K562 (cell line): ENCODE measurements around the gene BICD1. TPM values are rescaled to one million over a fixed set of nuclear protein-coding genes. Genes with fewer than 3 reads are reported as not detected.

Experiments used
- ATAC-seq: fragments of 200-7000 bp; cut with Tn5 transposase; 3 replicates; pipeline ENCODE4 v1.9.1; 2020; ENCODE audit warnings: moderate library complexity
- BruUV-seq: library from RNA; stranded (reverse); fragments of 400-500 nt; replicated peaks from 2 replicates; lab custom pipeline; 2021; lab: Mats Ljungman, UMichigan
- CTCF ChIA-PET: fragments of 300-600 bp; formaldehyde crosslinking; extraction: SDS; loops from one replicate; lab custom pipeline; 2021; ENCODE audit warnings: low intra/inter-chr PET ratio; lab: Yijun Ruan, JAX
- POLR2A ChIA-PET: fragments of 300-600, 350-650 bp; sonication (Branson Sonifier 250); formaldehyde crosslinking; extraction: SDS; loops from one replicate; lab custom pipeline; 2021; ENCODE audit warnings: antibody characterized with exemption, inconsistent platforms; lab: Yijun Ruan, JAX
- DNase-seq, 4 experiments: peaks; one replicate each; pipeline versions ENCODE4 v3.0.0 to v3.0.0-alpha.2; 2011 to 2018; ENCODE audit warnings: low spot score in 3 of 4, mixed read lengths in 3 of 4; ENCODE audit errors: extremely low read depth in 1 of 4
- FAIRE-seq: peaks from 2 replicates; lab custom pipeline; 2011; peaks lifted over from hg19 to GRCh38; lab: Jason Lieb, UNC
- H2AFZ ChIP-seq: 2 replicates; pipeline ENCODE4 v1.6.0; 2011; ENCODE audit warnings: low read depth, low read length, control low read depth, inconsistent platforms
- H3K27ac ChIP-seq: fragments of 200-600 bp; 3 replicates; pipeline ENCODE4 v1.8.0; 2011; ENCODE audit warnings: low read depth, mild to moderate bottlenecking, control low read depth, inconsistent platforms, low read length, moderate library complexity, mixed read lengths; ENCODE audit errors: extremely low read depth
- H3K27me3 ChIP-seq, 2 experiments: fragments of 300-600 bp in 1 of 2; 2 replicates in 1 of 2; 3 replicates in 1 of 2; pipeline versions ENCODE4 v1.6.0 to v1.8.0; 2011; ENCODE audit warnings: inconsistent platforms in 2 of 2, low read length in 2 of 2, mild to moderate bottlenecking in 1 of 2, mixed read lengths in 1 of 2, moderate library complexity in 1 of 2; ENCODE audit not compliant: control insufficient read depth in 2 of 2, insufficient read depth in 2 of 2
- H3K36me3 ChIP-seq: fragments of 300-600 bp; 3 replicates; pipeline ENCODE4 v1.8.0; 2011; ENCODE audit warnings: mild to moderate bottlenecking, low read length, inconsistent platforms; ENCODE audit not compliant: control insufficient read depth, insufficient read depth
- H3K4me1 ChIP-seq, 2 experiments: fragments of 200-600 bp in 1 of 2; replicated peaks in 1 of 2; 2 replicates in 1 of 2; 3 replicates in 1 of 2; pipeline versions ENCODE4 v1.5.1 to v1.8.0; 2011; ENCODE audit warnings: inconsistent platforms in 2 of 2, low read length in 2 of 2, mild to moderate bottlenecking in 1 of 2, mixed read lengths in 1 of 2, moderate library complexity in 1 of 2; ENCODE audit not compliant: control insufficient read depth in 2 of 2, insufficient read depth in 2 of 2
- H3K4me2 ChIP-seq: 2 replicates; pipeline ENCODE4 v1.6.1; 2011; ENCODE audit warnings: low read length, control low read depth, inconsistent platforms, mixed read lengths; ENCODE audit not compliant: insufficient read depth
- H3K4me3 ChIP-seq: fragments of 200-600 bp; sonication (generic), shearing (Covaris generic); 2 replicates; pipeline ENCODE4 v1.5.1; 2016; ENCODE audit warnings: control low read depth, inconsistent platforms
- H3K79me2 ChIP-seq: fragments of 200-600 bp; 3 replicates; pipeline ENCODE4 v1.8.0; 2011; ENCODE audit warnings: low read length, inconsistent platforms; ENCODE audit not compliant: control insufficient read depth, insufficient read depth
- H3K9ac ChIP-seq, 2 experiments: 2 replicates each; pipeline versions ENCODE4 v1.6.0 to v1.6.1; 2011; ENCODE audit warnings: low read depth in 2 of 2, low read length in 2 of 2, control low read depth in 1 of 2, inconsistent platforms in 1 of 2, mild to moderate bottlenecking in 1 of 2, mixed read lengths in 1 of 2; ENCODE audit not compliant: insufficient read depth in 1 of 2
- H3K9me1 ChIP-seq: one replicate; pipeline ENCODE4 v1.6.0; 2011; ENCODE audit warnings: inconsistent platforms, mild to moderate bottlenecking, low read length, moderate library complexity; ENCODE audit not compliant: control insufficient read depth, insufficient read depth
- H3K9me3 ChIP-seq: replicated peaks from 2 replicates; pipeline ENCODE4 v1.5.1; 2011; ENCODE audit warnings: low read depth, low read length, inconsistent platforms; ENCODE audit not compliant: control insufficient read depth, insufficient read depth
- H4K20me1 ChIP-seq: replicated peaks from 2 replicates; pipeline ENCODE4 v1.6.1; 2011; ENCODE audit warnings: low read length, inconsistent platforms, mixed read lengths; ENCODE audit not compliant: control insufficient read depth, insufficient read depth
- EP300 ChIP-seq: IDR thresholded peaks from 2 replicates; pipeline ENCODE4 v1.6.1; 2012; ENCODE audit warnings: low read length, improper control_type of control experiment
- NFE2L1 ChIP-seq: fragments of 450-650 bp; IDR thresholded peaks from 2 replicates; pipeline ENCODE4 v1.6.1; 2016; ENCODE audit warnings: missing genetic modification characterization, low read depth, mild to moderate bottlenecking, missing compliant biosample characterization, moderate library complexity, borderline replicate concordance
- RAD51 ChIP-seq: fragments of 450-650 bp; IDR thresholded peaks from 2 replicates; pipeline ENCODE4 v1.7.1; 2016; ENCODE audit warnings: low read depth, mild to moderate bottlenecking, borderline replicate concordance
- RBM22 ChIP-seq: fragments of 200-400 bp; formaldehyde crosslinking; IDR thresholded peaks from 2 replicates; pipeline ENCODE4 v1.6.1; 2018; ENCODE audit warnings: low read length, low read depth; ENCODE audit not compliant: poor library complexity, severe bottlenecking
- XRCC3 ChIP-seq: fragments of 450-650 bp; IDR thresholded peaks from 2 replicates; pipeline ENCODE4 v1.6.1; 2017; ENCODE audit warnings: mild to moderate bottlenecking, moderate library complexity
- ZFP30 ChIP-seq: fragments of 250-450 bp; sonication (Bioruptor Pico); IDR thresholded peaks from 2 replicates; pipeline ENCODE4 v1.8.0; 2022; ENCODE audit warnings: moderate library complexity, mild to moderate bottlenecking, inconsistent platforms, borderline replicate concordance
- WGBS: fragments of 100-300 bp; shearing (Covaris generic); methylation state at CpG from one replicate; pipeline ENCODE4 v1.1.6; 2016; ENCODE audit warnings: low coverage, mixed read lengths; ENCODE audit not compliant: insufficient coverage; ENCODE audit errors: missing lambda C conversion rate; 5-methylcytosine and 5-hydroxymethylcytosine counted together
- in situ Hi-C: fragments of 300-500 bp; cut with MboI; formaldehyde crosslinking; loops from 4 replicates; pipeline ENCODE4 v1.15.0; 2018; ENCODE audit warnings: inconsistent platforms, mixed read lengths
- intact Hi-C: fragments of 100-400 bp; cut with micrococcal nuclease; formaldehyde crosslinking; loops from 2 replicates; pipeline ENCODE4 v1.14.2; 2022
- polyA plus RNA-seq, 8 experiments: library from polyadenylated mRNA; depleted of rRNA in 4 of 8; stranded (reverse) in 5 of 8; unstranded in 3 of 8; fragments of >200 nt; fragmentation: Nextera tagmentation in 2 of 8; fragmentation: Illumina TruSeq in 1 of 8; extraction: Ambion mirVana in 2 of 8; extraction: Trizol in 1 of 8; gene quantifications; 2 replicates each; pipeline versions ENCODE4 v1.2.1 to v1.2.3, GENCODE V29; 2011 to 2014; ENCODE audit warnings: inconsistent platforms in 1 of 8, missing spikeins in 1 of 8
- total RNA-seq, 7 experiments: library from RNA; depleted of rRNA in 6 of 7; stranded (reverse); fragments of >200 nt in 6 of 7; fragmentation: Illumina TruSeq in 2 of 7; extraction: Trizol in 2 of 7; gene quantifications; 2 replicates each; pipeline versions ENCODE4 v1.2.1 to v1.2.3, GENCODE V29; 2011 to 2021; ENCODE audit warnings: low replicate concordance in 1 of 7
- TF ChIP-seq, protein P1 (sequence below): IDR thresholded peaks from 2 replicates; pipeline ENCODE4 v1.6.1; 2011; ENCODE audit warnings: borderline replicate concordance, low read depth, mild to moderate bottlenecking, moderate library complexity, low read length; ENCODE audit not compliant: insufficient read depth, poor library complexity, severe bottlenecking
- TF ChIP-seq, protein P2 (sequence below), 3 experiments: IDR thresholded peaks in 2 of 3; conservative IDR thresholded peaks in 1 of 3; 2 replicates each; pipeline ENCODE4 v1.5.1; 2011 to 2012; ENCODE audit warnings: low read length in 3 of 3, mild to moderate bottlenecking in 3 of 3, control low read depth in 2 of 3, improper control_type of control experiment in 1 of 3, inconsistent platforms in 1 of 3, low read depth in 1 of 3, mixed read lengths in 1 of 3, moderate library complexity in 1 of 3; ENCODE audit not compliant: insufficient read depth in 2 of 3
- TF ChIP-seq, protein P3 (sequence below), 2 experiments: fragments of 450-650 bp; IDR thresholded peaks; 2 replicates each; pipeline ENCODE4 v1.6.1; 2016; ENCODE audit warnings: mild to moderate bottlenecking in 2 of 2, borderline replicate concordance in 1 of 2, low read depth in 1 of 2, moderate library complexity in 1 of 2

The BICD1 gene
- total and polyA plus RNA-seq, 9 of the 15 experiments (the other 6 are each of a cell fraction or from before 2014, with no cell fraction given) = 3.5 to 21.1 (median 12.5) TPM

DNA sequence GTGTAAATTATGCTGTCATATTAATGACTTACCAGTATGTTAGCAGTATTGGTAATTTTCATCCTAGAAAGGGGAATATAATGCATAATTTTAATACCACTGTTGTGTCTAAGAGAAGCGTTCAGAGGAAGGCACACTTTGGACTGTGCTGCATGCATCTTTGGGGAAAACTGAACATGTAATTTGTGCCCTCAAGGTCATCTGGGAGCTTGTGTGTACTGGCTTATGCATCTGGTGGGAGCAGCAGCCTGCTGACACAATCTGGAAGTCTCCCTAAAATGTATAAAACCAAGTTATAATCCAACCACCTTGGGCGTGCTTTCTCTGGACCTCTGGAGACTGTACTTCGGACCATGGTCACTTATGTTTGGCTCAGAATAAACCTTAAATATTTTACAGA, 306.8 kb downstream of the BICD1 start:
- intact Hi-C loops (no loop called here), in situ Hi-C loops (no loop called here)
- Histone ChIP-seq H3K4me1 (no peaks in the 10 kb centered on the region), H3K9me1 (no peaks in the 10 kb centered on the region), H3K27ac (no peak overlapping the region), H3K27me3 (peaks cover 17 to 22% of the 10 kb centered on the region in 2 experiments; a peak in 4 of 5 replicates), H4K20me1 (0 out of 2 replicates have a peak, but pooled peaks cover 6% of the 10 kb centered on the region), H2AFZ (no peak overlapping the region), H3K9me3 (no peaks in the 10 kb centered on the region), H3K79me2 (no peaks in the 10 kb centered on the region), H3K36me3 (no peaks in the 10 kb centered on the region), H3K4me3 (no peak overlapping the region), H3K9ac (no peak overlapping the region), H3K4me2 (no peak overlapping the region)
- DNase-seq (no peak), FAIRE-seq (no peak), ATAC-seq (no peak)
- POLR2A ChIA-PET = interaction anchor here (0.6 kb wide), 1 partner anchor 889 kb away, joined by 3 read pairs; no protein-coding TSS in a partner anchor
- 0% methylated on average over 3 of the region's 3 CpGs for WGBS
- CTCF ChIA-PET = interaction anchor here (0.5 kb wide), 1 partner anchor 45 kb away, joined by 3 read pairs; no protein-coding TSS in a partner anchor
- BruUV-seq = no TSS peak
- TF ChIP-seq XRCC3 (no peak), EP300 (no peak), ZFP30 (CRISPR knock-in tag) (no peak), RAD51 (no peak), RBM22 (no peak), NFE2L1 (tag) (no peak)
- TF ChIP-seq, protein P1, sequence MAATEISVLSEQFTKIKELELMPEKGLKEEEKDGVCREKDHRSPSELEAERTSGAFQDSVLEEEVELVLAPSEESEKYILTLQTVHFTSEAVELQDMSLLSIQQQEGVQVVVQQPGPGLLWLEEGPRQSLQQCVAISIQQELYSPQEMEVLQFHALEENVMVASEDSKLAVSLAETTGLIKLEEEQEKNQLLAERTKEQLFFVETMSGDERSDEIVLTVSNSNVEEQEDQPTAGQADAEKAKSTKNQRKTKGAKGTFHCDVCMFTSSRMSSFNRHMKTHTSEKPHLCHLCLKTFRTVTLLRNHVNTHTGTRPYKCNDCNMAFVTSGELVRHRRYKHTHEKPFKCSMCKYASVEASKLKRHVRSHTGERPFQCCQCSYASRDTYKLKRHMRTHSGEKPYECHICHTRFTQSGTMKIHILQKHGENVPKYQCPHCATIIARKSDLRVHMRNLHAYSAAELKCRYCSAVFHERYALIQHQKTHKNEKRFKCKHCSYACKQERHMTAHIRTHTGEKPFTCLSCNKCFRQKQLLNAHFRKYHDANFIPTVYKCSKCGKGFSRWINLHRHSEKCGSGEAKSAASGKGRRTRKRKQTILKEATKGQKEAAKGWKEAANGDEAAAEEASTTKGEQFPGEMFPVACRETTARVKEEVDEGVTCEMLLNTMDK = no peak
- TF ChIP-seq, protein P2, sequence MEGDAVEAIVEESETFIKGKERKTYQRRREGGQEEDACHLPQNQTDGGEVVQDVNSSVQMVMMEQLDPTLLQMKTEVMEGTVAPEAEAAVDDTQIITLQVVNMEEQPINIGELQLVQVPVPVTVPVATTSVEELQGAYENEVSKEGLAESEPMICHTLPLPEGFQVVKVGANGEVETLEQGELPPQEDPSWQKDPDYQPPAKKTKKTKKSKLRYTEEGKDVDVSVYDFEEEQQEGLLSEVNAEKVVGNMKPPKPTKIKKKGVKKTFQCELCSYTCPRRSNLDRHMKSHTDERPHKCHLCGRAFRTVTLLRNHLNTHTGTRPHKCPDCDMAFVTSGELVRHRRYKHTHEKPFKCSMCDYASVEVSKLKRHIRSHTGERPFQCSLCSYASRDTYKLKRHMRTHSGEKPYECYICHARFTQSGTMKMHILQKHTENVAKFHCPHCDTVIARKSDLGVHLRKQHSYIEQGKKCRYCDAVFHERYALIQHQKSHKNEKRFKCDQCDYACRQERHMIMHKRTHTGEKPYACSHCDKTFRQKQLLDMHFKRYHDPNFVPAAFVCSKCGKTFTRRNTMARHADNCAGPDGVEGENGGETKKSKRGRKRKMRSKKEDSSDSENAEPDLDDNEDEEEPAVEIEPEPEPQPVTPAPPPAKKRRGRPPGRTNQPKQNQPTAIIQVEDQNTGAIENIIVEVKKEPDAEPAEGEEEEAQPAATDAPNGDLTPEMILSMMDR (IDR thresholded peaks at IDR 0.05 in 2 of 3, conservative IDR thresholded peaks at IDR 0.05 in 1 of 3; ENCODE audit: insufficient read depth in 2 of 3, low read depth in 1 of 3, low read length in 3 of 3) = no peak
- TF ChIP-seq, protein P3, sequence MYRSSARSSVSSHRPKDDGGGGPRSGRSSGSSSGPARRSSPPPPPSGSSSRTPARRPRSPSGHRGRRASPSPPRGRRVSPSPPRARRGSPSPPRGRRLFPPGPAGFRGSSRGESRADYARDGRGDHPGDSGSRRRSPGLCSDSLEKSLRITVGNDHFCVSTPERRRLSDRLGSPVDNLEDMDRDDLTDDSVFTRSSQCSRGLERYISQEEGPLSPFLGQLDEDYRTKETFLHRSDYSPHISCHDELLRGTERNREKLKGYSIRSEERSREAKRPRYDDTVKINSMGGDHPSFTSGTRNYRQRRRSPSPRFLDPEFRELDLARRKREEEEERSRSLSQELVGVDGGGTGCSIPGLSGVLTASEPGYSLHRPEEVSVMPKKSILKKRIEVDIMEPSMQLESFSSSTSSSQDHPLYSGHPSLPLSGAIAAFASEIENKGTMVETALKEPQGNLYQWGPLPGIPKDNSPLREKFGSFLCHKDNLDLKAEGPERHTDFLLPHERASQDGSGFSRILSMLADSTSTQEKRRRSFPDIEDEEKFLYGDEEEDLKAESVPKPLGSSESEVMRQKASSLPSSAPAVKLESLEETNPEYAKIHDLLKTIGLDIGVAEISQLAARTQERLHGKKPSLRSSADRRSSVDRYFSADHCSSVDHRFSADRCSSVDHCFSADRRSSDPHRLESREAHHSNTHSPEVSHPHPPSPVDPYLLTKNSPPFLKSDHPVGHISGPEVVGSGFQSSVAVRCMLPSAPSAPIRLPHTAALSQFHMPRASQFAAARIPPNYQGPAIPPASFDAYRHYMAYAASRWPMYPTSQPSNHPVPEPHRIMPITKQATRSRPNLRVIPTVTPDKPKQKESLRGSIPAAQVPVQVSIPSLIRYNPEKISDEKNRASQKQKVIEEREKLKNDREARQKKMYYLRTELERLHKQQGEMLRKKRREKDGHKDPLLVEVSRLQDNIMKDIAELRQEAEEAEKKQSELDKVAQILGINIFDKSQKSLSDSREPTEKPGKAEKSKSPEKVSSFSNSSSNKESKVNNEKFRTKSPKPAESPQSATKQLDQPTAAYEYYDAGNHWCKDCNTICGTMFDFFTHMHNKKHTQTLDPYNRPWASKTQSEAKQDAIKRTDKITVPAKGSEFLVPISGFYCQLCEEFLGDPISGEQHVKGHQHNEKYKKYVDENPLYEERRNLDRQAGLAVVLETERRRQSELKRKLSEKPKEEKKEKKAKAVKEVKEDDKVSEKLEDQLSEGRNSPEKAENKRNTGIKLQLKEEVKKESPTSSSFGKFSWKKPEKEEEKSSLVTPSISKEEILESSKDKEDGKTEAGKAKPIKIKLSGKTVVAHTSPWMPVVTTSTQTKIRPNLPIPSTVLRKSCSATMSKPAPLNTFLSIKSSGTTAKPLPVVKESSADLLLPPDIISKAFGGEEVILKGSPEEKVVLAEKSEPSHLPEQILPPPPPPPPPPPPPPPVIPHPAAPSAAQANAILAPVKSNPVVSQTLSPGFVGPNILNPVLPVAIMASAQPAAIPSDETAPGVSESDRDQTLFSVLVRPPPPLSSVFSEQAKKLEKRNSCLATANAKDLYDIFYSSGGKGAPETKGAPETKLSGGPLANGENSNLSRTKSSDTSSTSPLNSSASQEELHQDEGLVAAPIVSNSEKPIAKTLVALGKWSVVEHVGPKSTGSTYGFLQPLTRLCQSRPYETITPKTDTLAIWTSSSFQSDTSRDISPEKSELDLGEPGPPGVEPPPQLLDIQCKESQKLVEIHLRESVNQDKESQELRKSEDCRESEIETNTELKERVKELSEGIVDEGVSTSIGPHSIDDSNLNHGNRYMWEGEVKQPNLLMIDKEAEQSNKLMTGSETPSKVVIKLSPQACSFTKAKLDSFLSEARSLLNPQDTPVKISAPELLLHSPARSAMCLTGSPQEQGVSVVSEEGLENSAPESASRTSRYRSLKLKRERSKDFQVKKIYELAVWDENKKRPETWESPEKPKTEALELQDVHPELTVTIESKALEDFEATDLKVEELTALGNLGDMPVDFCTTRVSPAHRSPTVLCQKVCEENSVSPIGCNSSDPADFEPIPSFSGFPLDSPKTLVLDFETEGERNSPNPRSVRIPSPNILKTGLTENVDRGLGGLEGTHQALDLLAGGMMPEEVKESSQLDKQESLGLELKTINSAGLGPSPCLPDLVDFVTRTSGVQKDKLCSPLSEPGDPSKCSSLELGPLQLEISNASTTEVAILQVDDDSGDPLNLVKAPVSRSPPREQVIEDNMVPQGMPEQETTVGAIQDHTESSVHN (IDR thresholded peaks at IDR 0.05; ENCODE audit: borderline replicate concordance in 1 of 2, low read depth in 1 of 2) = no peak
